Measurements from ENCODE around the gene SLC4A1AP. TPM values are rescaled to one million over a fixed set of nuclear protein-coding genes. Genes with fewer than 3 reads are reported as not detected.
A peak's percentile ranks its signal among the peaks of the same experiment; 100 is the strongest.
"Not testable (repeated sequence)": the region's sequence is repeated elsewhere in the genome, so short reads cannot be mapped to it uniquely, and the experiment has no call there.

The SLC4A1AP gene
- total RNA-seq, 1 donor from 2014 or later: 24.7 TPM

GRCh38 chr2:27624943-27625342 lies 38.7 kb upstream of the SLC4A1AP start:
- TF ChIP-seq CTCF (IDR thresholded peaks at IDR 0.05; ENCODE audit: partially characterized antibody, unreplicated experiment): no peak
- Mint-ChIP-seq H3K27me3 (ENCODE audit: unreplicated experiment) (peaks cover 2% of the 10 kb centered on the region), H3K4me3 (ENCODE audit: unreplicated experiment) (no peak overlapping the region), H3K36me3 (ENCODE audit: unreplicated experiment) (peaks cover 5% of the 10 kb centered on the region), H3K9me3 (ENCODE audit: unreplicated experiment) (no peaks in the 10 kb centered on the region), H3K27ac (ENCODE audit: unreplicated experiment) (no peak overlapping the region), H3K4me1 (ENCODE audit: low read depth, unreplicated experiment) (peaks cover 7% of the 10 kb centered on the region)
- DNase-seq: no peak

GRCh38 chr2:27626323-27626722 lies 37.4 kb upstream of the SLC4A1AP start:
- H3K27me3 Mint-ChIP-seq (ENCODE audit: unreplicated experiment); DNase-seq; H3K27ac Mint-ChIP-seq (ENCODE audit: unreplicated experiment); H3K36me3 Mint-ChIP-seq (ENCODE audit: unreplicated experiment); H3K4me3 Mint-ChIP-seq (ENCODE audit: unreplicated experiment); H3K9me3 Mint-ChIP-seq (ENCODE audit: unreplicated experiment); H3K4me1 Mint-ChIP-seq (ENCODE audit: low read depth, unreplicated experiment): not testable (repeated sequence)

GRCh38 chr2:27626921-27627320 lies 36.8 kb upstream of the SLC4A1AP start:
- not testable (repeated sequence) for DNase-seq; H3K9me3 Mint-ChIP-seq (ENCODE audit: unreplicated experiment); H3K36me3 Mint-ChIP-seq (ENCODE audit: unreplicated experiment); H3K4me1 Mint-ChIP-seq (ENCODE audit: low read depth, unreplicated experiment); H3K27me3 Mint-ChIP-seq (ENCODE audit: unreplicated experiment)
- peak overlapping the region; percentile 44 for H3K4me3 Mint-ChIP-seq (ENCODE audit: unreplicated experiment)
- H3K27ac Mint-ChIP-seq (ENCODE audit: unreplicated experiment): peak overlapping the region; percentile 28

DNA sequence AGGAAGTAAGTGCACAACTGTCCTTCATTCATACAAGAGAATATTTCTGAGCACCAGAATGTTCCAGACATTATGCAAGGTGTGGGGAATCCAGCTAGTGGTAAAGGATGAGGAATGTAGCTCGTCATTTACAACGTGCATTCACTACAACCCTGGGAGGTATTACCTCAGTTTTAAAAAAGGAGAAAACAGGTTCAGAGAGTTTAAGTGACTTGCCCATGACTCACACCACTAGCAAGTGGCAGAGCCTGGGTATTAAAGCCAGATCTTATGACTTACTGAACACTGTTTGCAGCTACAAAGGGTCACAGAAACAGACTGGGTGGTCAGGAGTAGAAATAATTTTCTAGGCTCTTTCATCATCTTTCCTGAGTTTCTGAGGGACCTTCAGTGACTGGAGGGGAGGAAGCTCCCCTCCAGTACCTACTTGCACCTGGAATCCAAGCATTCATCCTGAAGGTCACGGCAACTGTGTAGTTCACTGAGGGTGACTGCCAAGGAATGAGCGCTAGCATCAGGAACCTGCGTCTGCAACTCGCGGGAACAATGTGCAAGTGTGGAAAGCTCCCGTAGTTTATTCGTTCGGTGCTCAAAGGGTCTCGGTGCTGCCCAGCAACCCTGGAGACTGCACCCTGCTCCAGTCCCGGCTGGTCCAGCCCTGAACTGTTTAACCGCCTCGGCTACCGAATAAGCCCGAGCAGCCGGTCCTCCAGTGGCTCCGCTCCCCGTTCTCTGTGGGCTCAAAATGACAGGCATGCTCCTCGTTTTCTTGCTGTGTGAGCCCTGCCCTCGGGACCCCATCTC lies 35.5 kb upstream of the SLC4A1AP start:
- TF ChIP-seq CTCF (IDR thresholded peaks at IDR 0.05; ENCODE audit: partially characterized antibody, unreplicated experiment): no peak
- no peaks in the 10 kb centered on the region for H3K9me3 Mint-ChIP-seq (ENCODE audit: unreplicated experiment)
- peaks cover 2% of the 10 kb centered on the region for H3K27me3 Mint-ChIP-seq (ENCODE audit: unreplicated experiment)
- H3K27ac Mint-ChIP-seq (ENCODE audit: unreplicated experiment): peak overlapping the region; percentile 56
- no peak for DNase-seq
- H3K4me3 Mint-ChIP-seq (ENCODE audit: unreplicated experiment): no peak overlapping the region
- H3K4me1 Mint-ChIP-seq (ENCODE audit: low read depth, unreplicated experiment): peaks cover 7% of the 10 kb centered on the region
- no peaks in the 10 kb centered on the region for H3K36me3 Mint-ChIP-seq (ENCODE audit: unreplicated experiment)

- Mint-ChIP-seq H3K27ac (ENCODE audit: unreplicated experiment) (peak within 1 kb of the TSS; percentile 56), H3K36me3 (ENCODE audit: unreplicated experiment) (no peaks in the 10 kb centered on the region), H3K4me3 (ENCODE audit: unreplicated experiment) (no peak within 1 kb of the TSS), H3K4me1 (ENCODE audit: low read depth, unreplicated experiment) (peaks cover 7% of the 10 kb centered on the region), H3K27me3 (ENCODE audit: unreplicated experiment) (peaks cover 2% of the 10 kb centered on the region), H3K9me3 (ENCODE audit: unreplicated experiment) (no peaks in the 10 kb centered on the region)
- no peak for TF ChIP-seq CTCF (IDR thresholded peaks at IDR 0.05; ENCODE audit: partially characterized antibody, unreplicated experiment)
- DNase-seq: peak; percentile 87
Observed at GRCh38 chr2:27628767-27629709, 34.7 kb upstream of the SLC4A1AP start, which contains the start of the genes CCDC121 and GPN1. TSS of gene CCDC121 (minus strand) at chr2:27629012. CDS start at chr2:27627799, 1,213 bp downstream. TSS of gene GPN1 (plus strand) at chr2:27629050. CDS start at chr2:27629059, 9 bp downstream.

- DNase-seq; H3K4me3 Mint-ChIP-seq (ENCODE audit: unreplicated experiment); H3K27ac Mint-ChIP-seq (ENCODE audit: unreplicated experiment): not testable (repeated sequence)
Observed at GRCh38 chr2:27630257-27630656, 33.4 kb upstream of the SLC4A1AP start.

More at GRCh38 chr2:27630257-27630656, 33.4 kb upstream of the SLC4A1AP start:
- H3K4me1 Mint-ChIP-seq (ENCODE audit: low read depth, unreplicated experiment); H3K36me3 Mint-ChIP-seq (ENCODE audit: unreplicated experiment); H3K27me3 Mint-ChIP-seq (ENCODE audit: unreplicated experiment); H3K9me3 Mint-ChIP-seq (ENCODE audit: unreplicated experiment): not testable (repeated sequence)
